HCT116 (cell line): Measurements from ENCODE around the gene LORICRIN.

Source experiments
- CEBPB ChIP-seq: IDR thresholded peaks from 2 replicates; pipeline ENCODE4 v1.6.1; 2012; ENCODE audit warnings: low read depth
- CTCF ChIP-seq, 3 experiments: fragments of 200-600 bp in 1 of 3; sonication (generic) in 1 of 3; IDR thresholded peaks in 2 of 3; conservative IDR thresholded peaks in 1 of 3; 2 replicates each; pipeline ENCODE4 v1.5.1; 2012 to 2017; ENCODE audit warnings: low read depth in 2 of 3, low read length in 2 of 3, antibody characterized with exemption in 1 of 3, borderline replicate concordance in 1 of 3, control low read depth in 1 of 3, mild to moderate bottlenecking in 1 of 3, mixed read lengths in 1 of 3, mixed run types in 1 of 3, moderate library complexity in 1 of 3; ENCODE audit not compliant: insufficient read depth in 1 of 3
- EZH2 ChIP-seq: fragments of 200-600 bp; sonication (generic); IDR thresholded peaks from 2 replicates; pipeline ENCODE4 v1.6.1; 2017; ENCODE audit warnings: antibody characterized with exemption, mixed run types
- EZH2phosphoT487 ChIP-seq: fragments of 200-600 bp; IDR thresholded peaks from 2 replicates; pipeline ENCODE4 v1.6.1; 2018; ENCODE audit warnings: antibody characterized with exemption, borderline replicate concordance
- MAX ChIP-seq: IDR thresholded peaks from 2 replicates; pipeline ENCODE4 v1.6.1; 2012
- POLR2A ChIP-seq: IDR thresholded peaks from 2 replicates; pipeline ENCODE4 v1.7.0; 2011; ENCODE audit warnings: borderline replicate concordance; ENCODE audit not compliant: insufficient read depth, insufficient read length; ENCODE audit errors: extremely low read depth
- POLR2AphosphoS5 ChIP-seq: IDR thresholded peaks from 2 replicates; pipeline ENCODE4 v1.6.1; 2011; ENCODE audit warnings: mild to moderate bottlenecking, low read depth, low read length, moderate library complexity
- REST ChIP-seq: IDR thresholded peaks from 2 replicates; pipeline ENCODE4 v1.6.1; 2012; ENCODE audit warnings: low read depth
- SIN3A ChIP-seq: IDR thresholded peaks from 2 replicates; pipeline ENCODE4 v1.6.1; 2012; ENCODE audit warnings: low read depth
- SP1 ChIP-seq: IDR thresholded peaks from 2 replicates; pipeline ENCODE4 v1.6.1; 2012; ENCODE audit warnings: low read depth
- ZBTB33 ChIP-seq: IDR thresholded peaks from 2 replicates; pipeline ENCODE4 v1.6.1; 2011; ENCODE audit warnings: mild to moderate bottlenecking, low read length, moderate library complexity; ENCODE audit not compliant: insufficient replicate concordance; ENCODE audit errors: extremely low read depth
- ZFX ChIP-seq: fragments of 450-650 bp; IDR thresholded peaks from 2 replicates; pipeline ENCODE4 v1.6.1; 2017

GRCh38 chr1:153306303-153307220 lies 47.1 kb downstream of the LORICRIN start:
- TF ChIP-seq CTCF (IDR thresholded peaks at IDR 0.05 in 2 of 3, conservative IDR thresholded peaks at IDR 0.05 in 1 of 3; ENCODE audit: borderline replicate concordance in 1 of 3, insufficient read depth in 1 of 3, low read depth in 2 of 3, low read length in 2 of 3) (no peak), SIN3A (no peak), ZBTB33 (no peak), POLR2A (no peak), SP1 (no peak), EZH2 (no peak), POLR2AphosphoS5 (no peak), REST (no peak), ZFX (no peak), CEBPB (no peak), EZH2phosphoT487 (no peak), MAX (no peak)
